Stimulated activated CD4-positive, alpha-beta T cell treated with anti-CD3 and anti-CD28 coated beads, Interleukin-15, amount 100 ng/mL, for 48 hours (primary cell): ENCODE data around the gene RPS6KA4.

ENCODE experiments used
- DNase-seq, 2 donors: peaks; one replicate each; pipeline ENCODE4 v3.0.0-alpha.2; 2020; ENCODE audit warnings: low read depth in 2 of 2

RPS6KA4 gene

GRCh38 chr11:64366751-64367150 is 7.8 kb downstream of the RPS6KA4 start:
- no peak for DNase-seq

GRCh38 chr11:64367931-64368672 is 9.1 kb downstream of the RPS6KA4 start:
- no peak for DNase-seq

GRCh38 chr11:64368673-64369074 is 9.7 kb downstream of the RPS6KA4 start:
- no peak for DNase-seq

- no peak for DNase-seq
Observed at GRCh38 chr11:64369440-64370421, 10.8 kb downstream of the RPS6KA4 start.

- DNase-seq = no peak
Observed at GRCh38 chr11:64371201-64371600, 12.2 kb downstream of the RPS6KA4 start.

GRCh38 chr11:64372021-64372420 is 13.1 kb downstream of the RPS6KA4 start:
- DNase-seq = no peak

- DNase-seq = no peak
Observed at GRCh38 chr11:64372802-64373597, 14.0 kb downstream of the RPS6KA4 start.

GRCh38 chr11:64373598-64373974 is 14.6 kb downstream of the RPS6KA4 start:
- DNase-seq = no peak

GRCh38 chr11:64376071-64376470 is 17.1 kb downstream of the RPS6KA4 start:
- no peak for DNase-seq

GRCh38 chr11:64378335-64378880 is 19.4 kb downstream of the RPS6KA4 start:
- DNase-seq = no peak

GRCh38 chr11:64379160-64379559 is 20.2 kb downstream of the RPS6KA4 start:
- no peak for DNase-seq

- no peak for DNase-seq
Observed at GRCh38 chr11:64379817-64380709, 21.1 kb downstream of the RPS6KA4 start.

- DNase-seq = no peak
Observed at GRCh38 chr11:64381350-64381749, 22.4 kb downstream of the RPS6KA4 start.

- no peak for DNase-seq
Observed at GRCh38 chr11:64382047-64382446, 23.1 kb downstream of the RPS6KA4 start.

GRCh38 chr11:64382586-64382985 is 23.6 kb downstream of the RPS6KA4 start:
- DNase-seq = no peak

- DNase-seq = no peak
Observed at GRCh38 chr11:64383580-64383979, 24.6 kb downstream of the RPS6KA4 start.

- no peak for DNase-seq
Observed at GRCh38 chr11:64384028-64384737, 25.2 kb downstream of the RPS6KA4 start.

GRCh38 chr11:64384981-64385944 is 26.3 kb downstream of the RPS6KA4 start:
- no peak for DNase-seq
